Large intestine (tissue), 3 donors: ENCODE data around the gene SLC13A5. TPM values are rescaled to one million over a fixed set of nuclear protein-coding genes. Genes with fewer than 3 reads are reported as not detected.

ENCODE experiments used
- DNase-seq, 2 donors: peaks; one replicate each; pipeline versions ENCODE4 v3.0.0 to v3.0.0-alpha.2; 2013
- H3K27ac ChIP-seq: one replicate; pipeline ENCODE4 v1.5.1; 2013; ENCODE audit warnings: low read length
- H3K27me3 ChIP-seq: 2 replicates; pipeline ENCODE4 v1.6.1; 2013; ENCODE audit warnings: low read length; ENCODE audit not compliant: control insufficient read depth, insufficient read depth
- H3K36me3 ChIP-seq: 2 replicates; pipeline ENCODE4 v1.6.1; 2013; ENCODE audit warnings: low read length; ENCODE audit not compliant: control insufficient read depth, insufficient read depth
- H3K4me1 ChIP-seq: one replicate; pipeline ENCODE4 v1.6.1; 2013; ENCODE audit warnings: low read length; ENCODE audit not compliant: control insufficient read depth, insufficient read depth
- H3K4me3 ChIP-seq: one replicate; pipeline ENCODE4 v1.5.1; 2013; ENCODE audit warnings: low read length
- H3K9me3 ChIP-seq: one replicate; pipeline ENCODE4 v1.6.1; 2013; ENCODE audit warnings: mild to moderate bottlenecking, low read depth, low read length, moderate library complexity; ENCODE audit not compliant: control insufficient read depth
- WGBS: methylation state at CpG from one replicate; pipeline ENCODE4 v1.1.5; 2013; ENCODE audit warnings: low lambda C conversion rate; ENCODE audit not compliant: insufficient coverage; 5-methylcytosine and 5-hydroxymethylcytosine counted together
- polyA plus RNA-seq: library from polyadenylated mRNA; unstranded; fragments of 120-200 nt; gene quantifications from one replicate; pipeline ENCODE4 v1.2.1, GENCODE V29; 2013

Gene SLC13A5
- polyA plus RNA-seq, 1 donor = 1.9 TPM

- Histone ChIP-seq H3K27ac (no peak overlapping the region), H3K4me3 (no peak overlapping the region), H3K4me1 (peaks cover 2% of the 10 kb centered on the region), H3K27me3 (peaks cover 28% of the 10 kb centered on the region), H3K9me3 (peaks cover 6% of the 10 kb centered on the region), H3K36me3 (no peaks in the 10 kb centered on the region)
- no peak for DNase-seq
- no CpG with 5 or more reads among the region's 11 CpGs for WGBS
These were observed 913 bp downstream of the SLC13A5 start for GRCh38 chr17:6712058-6712853.

- Histone ChIP-seq H3K9me3 (peaks cover 6% of the 10 kb centered on the region), H3K27ac (no peak overlapping the region), H3K27me3 (peaks cover 28% of the 10 kb centered on the region), H3K4me3 (no peak overlapping the region), H3K36me3 (no peaks in the 10 kb centered on the region), H3K4me1 (peaks cover 2% of the 10 kb centered on the region)
- DNase-seq = no peak
- WGBS = no CpG with 5 or more reads among the region's 2 CpGs
These were observed 1.5 kb downstream of the SLC13A5 start for GRCh38 chr17:6711681-6712057.

- 100% methylated on average over 1 of the region's 7 CpGs for WGBS
- Histone ChIP-seq H3K27me3 (peaks cover 28% of the 10 kb centered on the region), H3K4me1 (peaks cover 2% of the 10 kb centered on the region), H3K4me3 (no peak overlapping the region), H3K27ac (no peak overlapping the region), H3K9me3 (peaks cover 6% of the 10 kb centered on the region), H3K36me3 (no peaks in the 10 kb centered on the region)
- no peak for DNase-seq
These were observed 2.0 kb downstream of the SLC13A5 start for GRCh38 chr17:6711081-6711674.

GRCh38 chr17:6710317-6710716 lies 2.9 kb downstream of the SLC13A5 start:
- Histone ChIP-seq H3K4me1 (peaks cover 2% of the 10 kb centered on the region), H3K27me3 (peaks cover 28% of the 10 kb centered on the region), H3K9me3 (peaks cover 6% of the 10 kb centered on the region), H3K4me3 (no peak overlapping the region), H3K27ac (no peak overlapping the region), H3K36me3 (no peaks in the 10 kb centered on the region)
- no peak for DNase-seq
- WGBS = 88% methylated on average over 1 of the region's 11 CpGs

GRCh38 chr17:6708357-6708961 lies 4.7 kb downstream of the SLC13A5 start:
- no peak overlapping the region for H3K4me3 ChIP-seq
- H3K27me3 ChIP-seq = peaks cover 18% of the 10 kb centered on the region

GRCh38 chr17:6706996-6707395 lies 6.2 kb downstream of the SLC13A5 start:
- WGBS = no CpG with 5 or more reads among the region's 8 CpGs
- Histone ChIP-seq H3K27me3 (peaks cover 3% of the 10 kb centered on the region), H3K9me3 (no peaks in the 10 kb centered on the region), H3K4me1 (peaks cover 8% of the 10 kb centered on the region), H3K36me3 (no peaks in the 10 kb centered on the region), H3K4me3 (no peak overlapping the region), H3K27ac (no peak overlapping the region)
- no peak for DNase-seq

More at GRCh38 chr17:6708357-6708961, 4.7 kb downstream of the SLC13A5 start:
- no peak for DNase-seq
- H3K36me3 ChIP-seq = no peaks in the 10 kb centered on the region
- no peak overlapping the region for H3K27ac ChIP-seq
- WGBS = 95% methylated on average over 6 of the region's 12 CpGs
- peaks cover under 1% of the 10 kb centered on the region for H3K9me3 ChIP-seq
- peaks cover 8% of the 10 kb centered on the region for H3K4me1 ChIP-seq

- no peak for DNase-seq
- no peaks in the 10 kb centered on the region for H3K27me3 ChIP-seq
- H3K4me1 ChIP-seq = peaks cover 8% of the 10 kb centered on the region
These were observed 6.7 kb downstream of the SLC13A5 start for GRCh38 chr17:6706499-6706898.

GRCh38 chr17:6704470-6705052 lies 8.6 kb downstream of the SLC13A5 start:
- no peaks in the 10 kb centered on the region for H3K27me3 ChIP-seq
- H3K9me3 ChIP-seq = no peaks in the 10 kb centered on the region
- H3K27ac ChIP-seq = no peak overlapping the region
- H3K4me1 ChIP-seq = peaks cover 25% of the 10 kb centered on the region
- WGBS = no CpG with 5 or more reads among the region's 6 CpGs
- DNase-seq = peak in 1 of 2 donors; percentile 55
- H3K4me3 ChIP-seq = no peak overlapping the region
- H3K36me3 ChIP-seq = no peaks in the 10 kb centered on the region

More at GRCh38 chr17:6706499-6706898, 6.7 kb downstream of the SLC13A5 start:
- H3K36me3 ChIP-seq = no peaks in the 10 kb centered on the region
- no CpG with 5 or more reads among the region's 14 CpGs for WGBS
- H3K9me3 ChIP-seq = no peaks in the 10 kb centered on the region
- H3K27ac ChIP-seq = no peak overlapping the region
- no peak overlapping the region for H3K4me3 ChIP-seq

GRCh38 chr17:6703751-6704150 lies 9.4 kb downstream of the SLC13A5 start:
- no peak overlapping the region for H3K4me3 ChIP-seq
- WGBS = no CpG with 5 or more reads among the region's 10 CpGs
- no peaks in the 10 kb centered on the region for H3K9me3 ChIP-seq
- H3K36me3 ChIP-seq = no peaks in the 10 kb centered on the region
- no peak overlapping the region for H3K27ac ChIP-seq
- H3K4me1 ChIP-seq = peaks cover 29% of the 10 kb centered on the region
- no peaks in the 10 kb centered on the region for H3K27me3 ChIP-seq
- DNase-seq = no peak

- no CpG with 5 or more reads among the region's 16 CpGs for WGBS
- Histone ChIP-seq H3K27me3 (no peaks in the 10 kb centered on the region), H3K27ac (no peak overlapping the region), H3K4me1 (peaks cover 29% of the 10 kb centered on the region), H3K36me3 (no peaks in the 10 kb centered on the region), H3K4me3 (no peak overlapping the region), H3K9me3 (no peaks in the 10 kb centered on the region)
- DNase-seq = no peak
These were observed 10.5 kb downstream of the SLC13A5 start for GRCh38 chr17:6702567-6703215.
